CD4-positive, alpha-beta T cell (primary cell): ENCODE data around the gene CDK8. TPM values are rescaled to one million over a fixed set of nuclear protein-coding genes. Genes with fewer than 3 reads are reported as not detected.
A peak's percentile ranks its signal among the peaks of the same experiment; 100 is the strongest.

ENCODE experiments used
- ATAC-seq: fragments of 200-7000 bp; cut with Tn5 transposase; one replicate; pipeline ENCODE4 v1.10.0; 2022; ENCODE audit warnings: mild to moderate bottlenecking; ENCODE audit not compliant: poor library complexity
- CTCF ChIA-PET: fragments of 350-600 bp; sonication (Branson Sonifier 250); formaldehyde crosslinking; loops from one replicate; lab custom pipeline; 2021; ENCODE audit warnings: antibody characterized with exemption, inconsistent platforms; lab: Charles Lee
- POLR2A ChIA-PET: fragments of 350-600 bp; sonication (Branson Sonifier 250); formaldehyde crosslinking; loops from one replicate; lab custom pipeline; 2021; ENCODE audit warnings: antibody characterized with exemption, inconsistent platforms; lab: Charles Lee
- DNase-seq, 14 experiments: peaks; one replicate each; pipeline ENCODE4 v3.0.0-alpha.2; 2013 to 2020; ENCODE audit warnings: mixed read lengths in 2 of 14
- H3K27ac ChIP-seq, 2 donors: one replicate each; pipeline versions ENCODE4 v1.5.1 to v1.7.0; 2013; ENCODE audit warnings: low read length in 2 of 2, low read depth in 1 of 2, mild to moderate bottlenecking in 1 of 2
- H3K27me3 ChIP-seq, 2 experiments: 1 replicate in 1 of 2; 2 replicates in 1 of 2; pipeline versions ENCODE4 v1.6.1 to v1.7.0; 2013; ENCODE audit warnings: low read length in 2 of 2, control low read depth in 1 of 2, mild to moderate bottlenecking in 1 of 2, moderate library complexity in 1 of 2; ENCODE audit not compliant: insufficient read depth in 2 of 2, control insufficient read depth in 1 of 2
- H3K36me3 ChIP-seq: one replicate; pipeline ENCODE4 v1.6.1; 2013; ENCODE audit warnings: low read length, control low read depth; ENCODE audit not compliant: insufficient read depth
- H3K4me1 ChIP-seq: one replicate; pipeline ENCODE4 v1.6.1; 2013; ENCODE audit warnings: low read length, control low read depth; ENCODE audit not compliant: insufficient read depth
- H3K4me3 ChIP-seq: one replicate; pipeline ENCODE4 v1.5.1; 2013; ENCODE audit warnings: mild to moderate bottlenecking, low read length, moderate library complexity
- H3K9me3 ChIP-seq, 2 experiments: 1 replicate in 1 of 2; 2 replicates in 1 of 2; pipeline versions ENCODE4 v1.6.1 to v1.7.0; 2013; ENCODE audit warnings: low read length in 2 of 2, mild to moderate bottlenecking in 2 of 2, control low read depth in 1 of 2, moderate library complexity in 1 of 2; ENCODE audit not compliant: control insufficient read depth in 1 of 2, insufficient read depth in 1 of 2
- H3K27ac Mint-ChIP-seq: one replicate; pipeline ENCODE4 v1.8.0; 2020; ENCODE audit warnings: mixed read lengths
- H3K27me3 Mint-ChIP-seq: one replicate; pipeline ENCODE4 v1.8.0; 2021; ENCODE audit warnings: mixed read lengths
- H3K36me3 Mint-ChIP-seq: one replicate; pipeline ENCODE4 v1.8.0; 2021; ENCODE audit warnings: low read depth, mixed read lengths
- H3K4me1 Mint-ChIP-seq: one replicate; pipeline ENCODE4 v1.8.0; 2021; ENCODE audit warnings: low read depth, mixed read lengths
- H3K4me3 Mint-ChIP-seq: one replicate; pipeline ENCODE4 v1.8.0; 2020; ENCODE audit warnings: mild to moderate bottlenecking, mixed read lengths
- H3K9me3 Mint-ChIP-seq: one replicate; pipeline ENCODE4 v1.8.0; 2020; ENCODE audit warnings: mixed read lengths
- intact Hi-C, 2 experiments: fragments of 100-400 bp; cut with DNase I in 1 of 2; cut with micrococcal nuclease in 1 of 2; formaldehyde crosslinking; loops; one replicate each; pipeline versions ENCODE4 v1.15.1 to v1.9.0; 2023 to 2025; cut with DNase I, micrococcal nuclease
- polyA plus RNA-seq, 2 donors: library from polyadenylated mRNA; unstranded; fragments of 120-200 nt; gene quantifications; one replicate each; pipeline ENCODE4 v1.2.1, GENCODE V29; 2013
- total RNA-seq, 174 experiments: library from RNA in 2 of 174; stranded (reverse) in 2 of 174; gene quantifications; one replicate each; pipeline ENCODE4 v1.2.3 and lab custom pipeline; 2021 to 2026
- TF ChIP-seq, protein P1 (sequence below): fragments of 200-600 bp; IDR thresholded peaks from one replicate; pipeline ENCODE4 v1.8.0; 2022; ENCODE audit warnings: antibody characterized with exemption, mild to moderate bottlenecking

Gene CDK8
- total RNA-seq (1 to 10 TPM; 6.0 to 6.7 TPM), total RNA-seq (lab: John Stamatoyannopoulos, UW) (12.3 to 46.4 (median 24.5) reads per million in 172 experiments)
- 11.7 TPM for polyA plus RNA-seq (2013, experiment 1 of 2)
- polyA plus RNA-seq (2013, experiment 2 of 2) = 13.2 TPM

DNA sequence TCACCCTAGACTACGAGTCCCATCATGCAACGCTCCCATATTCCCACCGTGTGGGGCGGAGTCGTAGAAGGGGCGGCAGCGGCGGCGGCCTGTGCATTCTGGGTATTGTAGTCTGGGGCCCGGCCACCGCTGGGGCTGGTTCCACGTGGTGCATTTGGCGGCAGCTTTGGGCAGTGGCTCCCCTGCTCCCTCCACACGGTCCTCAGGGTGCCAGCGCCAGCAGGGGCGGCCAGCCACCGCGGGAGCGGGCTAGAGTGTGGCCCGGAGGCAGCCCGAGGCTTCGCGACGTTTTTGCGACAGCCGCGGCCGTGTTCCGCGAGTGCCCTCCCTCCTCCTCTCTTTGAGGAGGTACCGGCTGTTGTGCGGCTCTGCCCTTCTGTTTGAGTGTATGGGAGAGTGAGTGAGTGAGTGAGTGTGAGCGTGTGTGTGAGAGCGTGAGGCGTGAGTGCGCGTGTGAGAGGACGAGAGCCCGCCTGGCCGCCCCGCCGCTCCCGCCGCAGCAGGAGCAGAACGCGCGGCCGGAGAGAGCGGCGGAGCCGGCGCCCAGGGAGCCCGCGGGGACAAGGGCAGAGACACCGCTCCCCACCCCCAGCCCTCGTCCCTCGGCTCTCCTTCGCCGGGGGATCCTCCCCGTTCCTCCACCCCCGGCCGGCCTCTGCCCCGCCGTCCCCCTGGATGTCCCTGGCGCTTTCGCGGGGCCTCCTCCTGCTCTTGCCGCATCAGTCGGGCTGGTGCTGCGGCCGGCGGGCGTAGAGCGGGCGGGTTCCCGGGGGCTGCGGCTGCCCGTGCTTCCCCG is at the start of gene CDK8:
Gene CDK8, plus strand, starts transcription at position 343 of the 796 bp plus-strand sequence. CDS start 513 bp downstream, outside the sequence.
- Mint-ChIP-seq H3K4me1 (peaks cover 42% of the 10 kb centered on the region), H3K36me3 (peaks cover 6% of the 10 kb centered on the region), H3K27me3 (no peaks in the 10 kb centered on the region), H3K4me3 (peak within 1 kb of the TSS; percentile 94), H3K27ac (peak within 1 kb of the TSS; percentile 84), H3K9me3 (no peaks in the 10 kb centered on the region)
- peak; percentile 76 to 94 (median 86) for DNase-seq
- Histone ChIP-seq H3K4me3 (peak within 1 kb of the TSS; percentile 73), H3K36me3 (no peaks in the 10 kb centered on the region), H3K4me1 (peaks cover 12% of the 10 kb centered on the region), H3K9me3 (no peaks in the 10 kb centered on the region), H3K27me3 (no peaks in the 10 kb centered on the region), H3K27ac (peak within 1 kb of the TSS; percentile 78 to 84)
- POLR2A ChIA-PET = interaction anchor here (1.0 to 1.2 kb wide), 2 partner anchors 32 to 67 kb away, joined by 5 to 9 read pairs; partner anchors contain the start of gene RNF6
- intact Hi-C loops = loop anchor here (1.0 to 10.0 kb wide), 8 partner anchors 32 to 1371 kb away; partner anchors contain the start of genes RNF6 (in 2 of the 2), LNX2 (in 1 of the 2), NUP58 (in 1 of the 2) and POLR1D (in 1 of the 2)
- CTCF ChIA-PET = interaction anchor here (0.6 to 3.0 kb wide), 4 partner anchors 26 to 69 kb away, joined by 3 to 12 read pairs (median 5); no protein-coding TSS in a partner anchor
- TF ChIP-seq, protein P1, sequence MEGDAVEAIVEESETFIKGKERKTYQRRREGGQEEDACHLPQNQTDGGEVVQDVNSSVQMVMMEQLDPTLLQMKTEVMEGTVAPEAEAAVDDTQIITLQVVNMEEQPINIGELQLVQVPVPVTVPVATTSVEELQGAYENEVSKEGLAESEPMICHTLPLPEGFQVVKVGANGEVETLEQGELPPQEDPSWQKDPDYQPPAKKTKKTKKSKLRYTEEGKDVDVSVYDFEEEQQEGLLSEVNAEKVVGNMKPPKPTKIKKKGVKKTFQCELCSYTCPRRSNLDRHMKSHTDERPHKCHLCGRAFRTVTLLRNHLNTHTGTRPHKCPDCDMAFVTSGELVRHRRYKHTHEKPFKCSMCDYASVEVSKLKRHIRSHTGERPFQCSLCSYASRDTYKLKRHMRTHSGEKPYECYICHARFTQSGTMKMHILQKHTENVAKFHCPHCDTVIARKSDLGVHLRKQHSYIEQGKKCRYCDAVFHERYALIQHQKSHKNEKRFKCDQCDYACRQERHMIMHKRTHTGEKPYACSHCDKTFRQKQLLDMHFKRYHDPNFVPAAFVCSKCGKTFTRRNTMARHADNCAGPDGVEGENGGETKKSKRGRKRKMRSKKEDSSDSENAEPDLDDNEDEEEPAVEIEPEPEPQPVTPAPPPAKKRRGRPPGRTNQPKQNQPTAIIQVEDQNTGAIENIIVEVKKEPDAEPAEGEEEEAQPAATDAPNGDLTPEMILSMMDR = no peak
- ATAC-seq = peak; percentile 84

DNA sequence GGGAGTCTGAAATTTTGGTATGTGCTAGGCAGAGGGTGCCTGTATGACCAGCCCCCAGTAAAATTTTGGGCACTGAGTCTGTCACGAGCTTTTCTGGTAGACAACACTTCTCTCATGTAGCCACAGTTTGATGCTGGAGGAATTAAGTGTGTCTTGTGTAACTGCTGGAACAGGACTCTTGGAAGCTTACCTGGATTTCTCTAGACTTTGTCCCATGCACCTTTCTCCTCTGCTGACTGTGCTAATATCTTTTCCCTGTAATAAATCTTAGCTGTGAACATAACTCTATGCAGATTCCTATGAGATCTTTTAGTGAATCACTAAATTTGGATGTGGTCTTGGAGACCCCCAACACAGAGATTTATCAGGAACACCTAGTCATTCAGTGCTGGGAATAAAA is 45.6 kb upstream of the CDK8 start:
- Mint-ChIP-seq H3K27ac (no peak overlapping the region), H3K27me3 (no peaks in the 10 kb centered on the region), H3K4me3 (no peak overlapping the region), H3K36me3 (peaks cover 81% of the 10 kb centered on the region), H3K4me1 (peaks cover 12% of the 10 kb centered on the region), H3K9me3 (no peaks in the 10 kb centered on the region)
- intact Hi-C loops = no loop called here
- no peak for DNase-seq
- no peaks in the 10 kb centered on the region for H3K27me3 ChIP-seq
- no peaks in the 10 kb centered on the region for H3K9me3 ChIP-seq
- H3K36me3 ChIP-seq = peaks cover 58% of the 10 kb centered on the region
- no peak overlapping the region for H3K4me3 ChIP-seq
- no peaks in the 10 kb centered on the region for H3K4me1 ChIP-seq
- ChIA-PET POLR2A (no interaction called here), CTCF (no interaction called here)
- H3K27ac ChIP-seq = no peak overlapping the region
- ATAC-seq = no peak
- TF ChIP-seq, protein P1 = no peak

DNA sequence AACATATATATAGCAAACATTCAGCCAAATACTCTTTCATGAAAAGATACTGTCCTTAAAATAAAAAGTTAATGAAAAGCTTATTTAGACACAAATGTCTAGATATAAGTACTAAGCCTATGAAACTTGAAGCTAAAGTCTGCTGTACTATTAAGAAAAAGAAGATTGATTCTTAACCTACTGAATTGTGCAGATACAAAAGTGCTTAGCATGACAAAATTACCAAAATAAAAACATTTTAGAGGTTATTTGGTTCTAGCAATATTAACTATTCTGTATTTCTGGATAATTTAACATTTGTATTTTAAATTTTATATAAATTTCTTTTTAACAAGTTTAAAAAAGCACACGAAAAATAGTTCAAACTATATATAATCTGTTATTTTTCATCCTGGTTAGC is 40.6 kb upstream of the CDK8 start:
- no peaks in the 10 kb centered on the region for H3K9me3 Mint-ChIP-seq
- peaks cover 26% of the 10 kb centered on the region for H3K4me1 Mint-ChIP-seq
- H3K4me3 Mint-ChIP-seq = no peak overlapping the region
- Histone ChIP-seq H3K4me3 (no peak overlapping the region), H3K27me3 (no peaks in the 10 kb centered on the region), H3K4me1 (no peaks in the 10 kb centered on the region), H3K9me3 (no peaks in the 10 kb centered on the region), H3K27ac (no peak overlapping the region), H3K36me3 (peaks cover 88% of the 10 kb centered on the region)
- no peak for ATAC-seq
- intact Hi-C loops = no loop called here
- ChIA-PET CTCF (interaction anchor here (0.7 to 1.3 kb wide), 2 partner anchors 29 to 485 kb away, joined by 3 to 4 read pairs; no protein-coding TSS in a partner anchor), POLR2A (interaction anchor here (0.9 to 1.1 kb wide), 2 partner anchors 9 to 27 kb away, joined by 3 to 4 read pairs; partner anchors contain the start of gene RNF6)
- no peak overlapping the region for H3K27ac Mint-ChIP-seq
- peaks cover 93% of the 10 kb centered on the region for H3K36me3 Mint-ChIP-seq
- DNase-seq = no peak
- TF ChIP-seq, protein P1 = no peak
- H3K27me3 Mint-ChIP-seq = no peaks in the 10 kb centered on the region
